H1 (cell line): ENCODE data around the gene EEF1AKMT1. TPM values are rescaled to one million over a fixed set of nuclear protein-coding genes. Genes with fewer than 3 reads are reported as not detected.

ENCODE experiments used
- CTCF ChIA-PET: fragments of 300-600 bp; sonication (Branson Sonifier 250); formaldehyde crosslinking; loops from one replicate; lab custom pipeline; 2021; ENCODE audit not compliant: partially characterized antibody; lab: Charles Lee
- POLR2A ChIA-PET: fragments of 300-600 bp; sonication (Branson Sonifier 250); formaldehyde crosslinking; loops from one replicate; lab custom pipeline; 2021; ENCODE audit warnings: inconsistent platforms; ENCODE audit not compliant: partially characterized antibody; lab: Charles Lee
- DNase-seq, 2 experiments: peaks; one replicate each; pipeline versions ENCODE4 v3.0.0 to v3.0.0-alpha.2; 2010 to 2022; ENCODE audit warnings: low spot score in 2 of 2, low read depth in 1 of 2, mixed read lengths in 1 of 2
- FAIRE-seq: peaks from 2 replicates; lab custom pipeline; 2011; peaks lifted over from hg19 to GRCh38; lab: Jason Lieb, UNC
- H2AFZ ChIP-seq: 2 replicates; pipeline ENCODE4 v1.8.1; 2012; ENCODE audit warnings: low read length, inconsistent platforms
- H2AK5ac ChIP-seq: 2 replicates; pipeline ENCODE4 v1.6.1; 2013; ENCODE audit warnings: low read depth, low read length
- H2BK120ac ChIP-seq: replicated peaks from 2 replicates; pipeline ENCODE3; 2013; ENCODE audit warnings: low read depth, low read length, inconsistent platforms
- H2BK12ac ChIP-seq: 2 replicates; pipeline ENCODE4 v1.6.1; 2013; ENCODE audit warnings: low read depth, low read length
- H2BK15ac ChIP-seq: 2 replicates; pipeline ENCODE4 v1.6.1; 2013; ENCODE audit warnings: low read length
- H2BK20ac ChIP-seq: 2 replicates; pipeline ENCODE4 v1.6.1; 2013; ENCODE audit warnings: low read length
- H2BK5ac ChIP-seq: 2 replicates; pipeline ENCODE4 v1.6.1; 2013; ENCODE audit warnings: low read depth, low read length
- H3K14ac ChIP-seq: 2 replicates; pipeline ENCODE4 v1.6.1; 2013; ENCODE audit warnings: inconsistent platforms; ENCODE audit not compliant: insufficient read length
- H3K18ac ChIP-seq: 2 replicates; pipeline ENCODE4 v1.6.1; 2013; ENCODE audit warnings: low read length; ENCODE audit errors: extremely low read depth
- H3K23ac ChIP-seq: 2 replicates; pipeline ENCODE4 v1.6.1; 2013; ENCODE audit warnings: inconsistent platforms; ENCODE audit not compliant: insufficient read length
- H3K23me2 ChIP-seq: 2 replicates; pipeline ENCODE4 v1.6.1; 2013; ENCODE audit warnings: low read depth, low read length
- H3K27ac ChIP-seq: 2 replicates; pipeline ENCODE4 v1.6.1; 2011; ENCODE audit warnings: low read depth, low read length, inconsistent platforms
- H3K27me3 ChIP-seq, 4 experiments: replicated peaks in 1 of 4; 1 replicate in 1 of 4; 2 replicates in 3 of 4; pipeline versions ENCODE4 v1.6.1 to v1.8.1; 2011 to 2013; ENCODE audit warnings: low read length in 3 of 4, mild to moderate bottlenecking in 3 of 4, inconsistent platforms in 2 of 4, mixed read lengths in 2 of 4, moderate library complexity in 1 of 4; ENCODE audit not compliant: control insufficient read depth in 3 of 4, insufficient read depth in 3 of 4; ENCODE audit errors: extremely low read depth in 1 of 4
- H3K36me3 ChIP-seq, 4 experiments: 2 replicates each; pipeline versions ENCODE4 v1.6.1 to v1.8.1; 2011 to 2013; ENCODE audit warnings: mild to moderate bottlenecking in 4 of 4, low read length in 3 of 4, moderate library complexity in 2 of 4, control low read depth in 1 of 4, inconsistent platforms in 1 of 4; ENCODE audit not compliant: insufficient read depth in 4 of 4, control insufficient read depth in 2 of 4
- H3K4ac ChIP-seq: replicated peaks from 2 replicates; pipeline ENCODE3; 2013; ENCODE audit warnings: low read length, low read depth, mixed read lengths, inconsistent platforms; ENCODE audit not compliant: insufficient read length
- H3K4me1 ChIP-seq, 4 experiments: replicated peaks in 1 of 4; 1 replicate in 1 of 4; 2 replicates in 3 of 4; pipeline versions ENCODE4 v1.6.1 to v1.8.1; 2011 to 2013; ENCODE audit warnings: low read length in 3 of 4, inconsistent platforms in 2 of 4, mixed read lengths in 1 of 4; ENCODE audit not compliant: insufficient read depth in 4 of 4, control insufficient read depth in 3 of 4
- H3K4me2 ChIP-seq, 2 experiments: 2 replicates each; pipeline versions ENCODE4 v1.6.1 to v1.8.1; 2011 to 2013; ENCODE audit warnings: low read depth in 2 of 2, low read length in 2 of 2, control low read depth in 1 of 2, inconsistent platforms in 1 of 2, mild to moderate bottlenecking in 1 of 2; ENCODE audit not compliant: insufficient read depth in 1 of 2
- H3K4me3 ChIP-seq, 4 experiments: fragments of 200-600, 300-600 bp in 1 of 4; sonication (generic), shearing (Covaris generic), sonication (Bioruptor Twin) in 1 of 4; 2 replicates each; pipeline versions ENCODE4 v1.5.1 to v1.8.1; 2011 to 2016; ENCODE audit warnings: low read length in 4 of 4, low read depth in 3 of 4, control low read depth in 2 of 4, inconsistent platforms in 2 of 4, mild to moderate bottlenecking in 2 of 4, mixed read lengths in 1 of 4, moderate library complexity in 1 of 4; ENCODE audit not compliant: insufficient read depth in 2 of 4; ENCODE audit errors: extremely low read depth in 1 of 4
- H3K56ac ChIP-seq: replicated peaks from 2 replicates; pipeline ENCODE3; 2013; ENCODE audit warnings: low read depth, mild to moderate bottlenecking, mixed read lengths, low read length, inconsistent platforms; ENCODE audit not compliant: insufficient read length
- H3K79me1 ChIP-seq: 2 replicates; pipeline ENCODE4 v1.6.1; 2013; ENCODE audit warnings: low read depth, low read length, control low read depth
- H3K79me2 ChIP-seq, 2 experiments: 2 replicates each; pipeline versions ENCODE4 v1.6.1 to v1.8.1; 2012 to 2013; ENCODE audit warnings: low read length in 2 of 2, mild to moderate bottlenecking in 2 of 2, inconsistent platforms in 1 of 2; ENCODE audit not compliant: insufficient read depth in 2 of 2, control insufficient read depth in 1 of 2
- H3K9ac ChIP-seq, 4 experiments: replicated peaks in 1 of 4; 1 replicate in 1 of 4; 2 replicates in 3 of 4; pipeline versions ENCODE4 v1.6.1 to v1.8.1; 2011 to 2013; ENCODE audit warnings: low read depth in 3 of 4, low read length in 3 of 4, control low read depth in 2 of 4, mild to moderate bottlenecking in 2 of 4, moderate library complexity in 2 of 4, inconsistent platforms in 1 of 4; ENCODE audit errors: extremely low read depth in 1 of 4
- H3K9me3 ChIP-seq, 2 experiments: 2 replicates each; pipeline versions ENCODE4 v1.6.1 to v1.8.1; 2012 to 2013; ENCODE audit warnings: mild to moderate bottlenecking in 2 of 2, moderate library complexity in 2 of 2, control low read depth in 1 of 2, inconsistent platforms in 1 of 2, low read depth in 1 of 2, low read length in 1 of 2, mixed read lengths in 1 of 2; ENCODE audit not compliant: insufficient read depth in 2 of 2
- H4K20me1 ChIP-seq, 2 experiments: replicated peaks in 1 of 2; 2 replicates each; pipeline versions ENCODE3 to v1.8.1; 2011 to 2013; ENCODE audit warnings: inconsistent platforms in 2 of 2, low read length in 2 of 2, mild to moderate bottlenecking in 1 of 2; ENCODE audit not compliant: insufficient read depth in 2 of 2, control insufficient read depth in 1 of 2
- H4K5ac ChIP-seq: 2 replicates; pipeline ENCODE4 v1.6.1; 2013; ENCODE audit warnings: low read length, low read depth, mixed read lengths, inconsistent platforms; ENCODE audit not compliant: insufficient read length
- H4K8ac ChIP-seq: 2 replicates; pipeline ENCODE4 v1.8.0; 2013; ENCODE audit warnings: mild to moderate bottlenecking, moderate library complexity, low read length, inconsistent platforms; ENCODE audit not compliant: insufficient read depth; ENCODE audit errors: extremely low read depth
- H4K91ac ChIP-seq: replicated peaks from 2 replicates; pipeline ENCODE3; 2013; ENCODE audit warnings: low read length, mixed read lengths, inconsistent platforms; ENCODE audit not compliant: insufficient read length
- CTCF ChIP-seq, 3 experiments: IDR thresholded peaks; 1 replicate in 2 of 3; 2 replicates in 1 of 3; pipeline versions ENCODE4 v1.5.1 to v1.6.1; 2011; ENCODE audit warnings: low read length in 3 of 3, mild to moderate bottlenecking in 3 of 3, inconsistent platforms in 2 of 3, low read depth in 1 of 3, moderate library complexity in 1 of 3; ENCODE audit not compliant: insufficient read depth in 1 of 3; ENCODE audit errors: control extremely low read depth in 1 of 3
- NANOG ChIP-seq: IDR thresholded peaks from 2 replicates; pipeline ENCODE4 v1.6.1; 2011; ENCODE audit warnings: low read length, low read depth, mild to moderate bottlenecking, inconsistent platforms; ENCODE audit not compliant: insufficient read depth, poor library complexity, severe bottlenecking
- SAP30 ChIP-seq: fragments of 300-600 bp; sonication (generic); IDR thresholded peaks from 2 replicates; pipeline ENCODE4 v1.7.1; 2012; ENCODE audit warnings: low read length, moderate library complexity, mild to moderate bottlenecking, inconsistent platforms; ENCODE audit not compliant: insufficient read depth, insufficient replicate concordance
- WGBS, 2 experiments: shearing (Covaris generic) in 1 of 2; methylation state at CpG; one replicate each; pipeline versions ENCODE4 v1.1.6 to v1.1.7; 2013 to 2015; ENCODE audit warnings: low lambda C conversion rate in 2 of 2, mixed read lengths in 2 of 2, inconsistent platforms in 1 of 2, low coverage in 1 of 2, missing lambda C conversion rate in 1 of 2; ENCODE audit not compliant: insufficient replicate concordance in 2 of 2, insufficient coverage in 1 of 2, insufficient read length in 1 of 2; ENCODE audit errors: extremely low coverage in 1 of 2, missing lambda C conversion rate in 1 of 2; 5-methylcytosine and 5-hydroxymethylcytosine counted together
- polyA plus RNA-seq, 7 experiments: library from polyadenylated mRNA; depleted of rRNA in 3 of 7; stranded (reverse) in 5 of 7; unstranded in 2 of 7; fragments of >200 nt in 5 of 7; fragments of 200-250 nt in 2 of 7; gene quantifications; 1 replicate in 5 of 7; 2 replicates in 1 of 7; 4 replicates in 1 of 7; pipeline versions ENCODE4 v1.2.1 to v1.2.3, GENCODE V29; 2011 to 2013; ENCODE audit warnings: missing spikeins in 2 of 7, mixed read lengths in 2 of 7
- total RNA-seq: library from RNA; stranded (reverse); fragmentation: NEBNext Ultra II Directional; extraction: Animal tissue kit (Norgen Biotek cat#: 25700); gene quantifications from 2 replicates; pipeline ENCODE4 v1.2.1, GENCODE V29; 2021

EEF1AKMT1 gene
- total and polyA plus RNA-seq, 2 of the 8 experiments (the other 6 are each of a cell fraction or from before 2014, with no cell fraction given): 3.1 to 4.1 TPM

DNA sequence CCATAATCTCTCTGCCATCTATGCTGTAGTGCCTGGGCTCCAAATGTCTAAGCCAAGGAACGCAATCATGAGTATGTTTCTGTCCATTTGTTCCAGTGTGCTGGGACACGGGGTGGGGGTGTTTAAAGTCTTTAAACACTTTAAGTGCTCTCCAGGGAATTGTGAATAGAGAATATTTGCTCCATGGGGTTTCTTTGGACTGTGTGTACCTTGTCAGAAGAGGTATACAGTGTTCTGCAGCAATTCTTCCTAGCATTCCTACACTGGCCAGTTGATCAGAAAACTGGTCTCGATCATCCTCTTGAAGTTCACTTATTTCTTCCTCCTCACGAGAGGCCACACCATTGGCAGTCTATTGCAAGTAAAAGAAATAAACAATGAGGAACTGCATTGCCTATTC lies 35.1 kb upstream of the EEF1AKMT1 start:
- H3K79me1 ChIP-seq: no peaks in the 10 kb centered on the region
- H3K27me3 ChIP-seq: no peaks in the 10 kb centered on the region
- no peaks in the 10 kb centered on the region for H3K4me1 ChIP-seq
- H3K4me2 ChIP-seq: no peak overlapping the region
- H3K9me3 ChIP-seq: no peaks in the 10 kb centered on the region
- WGBS, 2 experiments: 96% methylated on average over 4 of the region's 4 CpGs; no CpG with 5 or more reads in 1 of the 2 experiments
- no peak overlapping the region for H3K4ac ChIP-seq
- DNase-seq (no peak), FAIRE-seq (no peak)
- H3K23me2 ChIP-seq: no peaks in the 10 kb centered on the region; the same call in 1 of the 2 replicates
- no peak overlapping the region for H3K23ac ChIP-seq
- POLR2A ChIA-PET: no interaction called here
- no peak overlapping the region for H2BK15ac ChIP-seq
- H4K20me1 ChIP-seq: peaks cover 0 to 1% of the 10 kb centered on the region in 2 experiments
- H3K14ac ChIP-seq: no peak overlapping the region
- H2BK120ac ChIP-seq: no peak overlapping the region
- no peak overlapping the region for H3K27ac ChIP-seq
- no peak overlapping the region for H3K4me3 ChIP-seq
- H3K56ac ChIP-seq: no peak overlapping the region
- no peak for TF ChIP-seq SAP30
- no peak for TF ChIP-seq NANOG
- TF ChIP-seq CTCF (IDR thresholded peaks at IDR 0.05; ENCODE audit: control extremely low read depth in 1 of 3, insufficient read depth in 1 of 3, low read depth in 1 of 3, low read length in 3 of 3): no peak
- TF ChIP-seq, all 59 proteins: peak for 0
- Histone ChIP-seq H4K91ac (no peak overlapping the region), H4K5ac (no peak overlapping the region), H2AK5ac (no peak overlapping the region), H2AFZ (no peak overlapping the region), H3K79me2 (0 out of 4 replicates have a peak, but pooled peaks cover 0 to 6% of the 10 kb centered on the region in 2 experiments), H2BK5ac (no peak overlapping the region), H2BK20ac (no peak overlapping the region), H4K8ac (no peak overlapping the region), H3K18ac (no peak overlapping the region), H2BK12ac (no peak overlapping the region), H3K9ac (no peak overlapping the region), H3K36me3 (peaks cover 0 to 18% (median 15%) of the 10 kb centered on the region in 4 experiments; a peak in 7 of 8 replicates)
- CTCF ChIA-PET: interaction anchor here (0.9 to 2.4 kb wide), 2 partner anchors 15 to 20 kb away, joined by 5 to 8 read pairs; no protein-coding TSS in a partner anchor
